ENCODE data around the gene TPSB2.
"Not testable (repeated sequence)": the region's sequence is repeated elsewhere in the genome, so short reads cannot be mapped to it uniquely, and the experiment has no call there.

Gene TPSB2

GRCh38 chr16:1230084-1230470 is at the start of gene TPSB2:
Gene TPSB2, minus strand, starts transcription at chr16:1230184. Its CDS starts 233 bp downstream, at chr16:1229951.
- not testable (repeated sequence) for DNase-seq (ENCODE audit: extremely low read depth in 1 of 2, low read depth in 1 of 2)

DNA sequence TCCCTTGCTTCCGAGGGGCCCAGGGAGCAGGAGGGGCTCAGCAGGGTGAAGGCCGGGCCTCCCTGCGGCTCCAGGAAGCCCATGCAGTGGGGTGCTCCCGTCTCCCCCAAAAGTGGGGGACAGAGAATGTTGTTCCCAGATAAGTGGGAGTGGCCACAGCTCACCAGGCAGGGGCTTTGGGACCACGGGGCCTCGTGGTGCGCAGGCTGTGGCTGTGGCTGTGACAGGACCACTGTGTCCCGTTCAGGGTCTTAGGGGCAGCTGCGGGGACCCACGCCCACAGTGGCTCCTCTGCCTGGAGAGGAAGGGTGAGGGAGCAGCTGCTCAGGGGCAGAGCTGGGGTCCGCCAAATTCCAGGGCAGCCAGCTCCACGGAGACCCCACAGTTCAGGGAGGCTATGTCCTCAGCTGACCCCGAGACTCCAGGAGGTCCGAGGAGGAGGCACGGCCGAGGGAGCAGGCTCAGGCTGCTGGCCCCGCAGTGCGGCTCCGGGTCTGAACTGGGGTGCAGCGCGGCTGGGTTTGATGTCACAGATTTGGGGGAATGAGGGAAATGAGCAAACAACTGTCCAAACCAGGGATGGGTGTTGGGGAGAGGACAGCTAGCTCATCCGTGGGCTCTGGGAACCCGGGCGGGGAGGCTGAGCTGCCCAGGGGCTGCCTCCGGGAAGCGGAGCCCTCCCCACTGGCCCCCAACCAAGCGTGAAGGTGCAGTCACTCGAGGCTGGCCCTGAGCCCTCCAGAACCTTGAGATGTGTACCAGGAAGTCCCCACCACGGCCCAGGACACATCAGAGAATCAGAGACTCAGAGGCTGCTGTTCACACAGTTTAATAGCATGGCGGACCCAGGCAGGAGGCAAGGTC is 49.3 kb upstream of the TPSB2 start:
- DNase-seq (ENCODE audit: extremely low read depth in 1 of 2, low read depth in 1 of 2): no peak

DNA sequence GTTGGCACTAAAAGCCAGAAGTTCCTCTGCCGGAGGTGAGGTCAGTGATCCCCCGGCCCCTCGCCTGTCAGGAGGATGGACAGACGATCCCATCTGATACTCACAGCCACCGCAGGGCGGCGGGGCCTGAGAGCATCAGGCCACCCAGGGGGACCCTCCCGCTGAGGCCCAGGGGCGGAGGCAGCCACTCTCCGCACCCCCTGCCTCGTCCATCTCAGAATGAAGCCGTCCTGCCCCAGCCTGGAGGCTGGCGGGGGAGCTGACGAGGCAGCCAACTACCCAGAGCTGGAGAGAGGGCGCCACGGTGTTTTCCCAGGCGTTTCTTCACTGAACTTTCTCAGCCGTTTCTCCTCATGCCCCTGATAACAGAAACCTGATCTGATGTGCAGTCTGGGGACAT is 48.5 kb upstream of the TPSB2 start:
- no peak for DNase-seq (ENCODE audit: extremely low read depth in 1 of 2, low read depth in 1 of 2)

GRCh38 chr16:1277617-1278282 is 47.8 kb upstream of the TPSB2 start:
- DNase-seq (ENCODE audit: extremely low read depth in 1 of 2, low read depth in 1 of 2): no peak

GRCh38 chr16:1277151-1277598 is 47.2 kb upstream of the TPSB2 start:
- no peak for DNase-seq (ENCODE audit: extremely low read depth in 1 of 2, low read depth in 1 of 2)

DNA sequence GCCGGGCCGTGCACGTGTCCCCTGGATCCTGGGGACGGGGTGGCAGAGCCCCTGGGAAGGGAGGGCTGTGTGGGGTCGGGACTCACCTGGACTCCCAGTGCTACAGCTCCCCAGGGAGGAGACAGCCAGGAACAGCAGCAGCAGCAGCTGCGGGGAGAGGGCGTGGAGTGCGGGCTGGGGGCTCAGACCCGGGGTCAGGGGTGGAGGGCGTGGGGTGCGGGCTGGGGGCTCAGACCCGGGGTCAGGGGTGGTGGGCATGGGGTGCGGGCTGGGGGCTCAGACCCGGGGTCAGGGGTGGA is 46.5 kb upstream of the TPSB2 start:
- no peak for DNase-seq (ENCODE audit: extremely low read depth in 1 of 2, low read depth in 1 of 2)

- no peak for DNase-seq (ENCODE audit: extremely low read depth in 1 of 2, low read depth in 1 of 2)
Observed at GRCh38 chr16:1275791-1276579, 46.0 kb upstream of the TPSB2 start.

- no peak for DNase-seq (ENCODE audit: extremely low read depth in 1 of 2, low read depth in 1 of 2)
Observed at GRCh38 chr16:1274767-1275166, 44.8 kb upstream of the TPSB2 start.

DNA sequence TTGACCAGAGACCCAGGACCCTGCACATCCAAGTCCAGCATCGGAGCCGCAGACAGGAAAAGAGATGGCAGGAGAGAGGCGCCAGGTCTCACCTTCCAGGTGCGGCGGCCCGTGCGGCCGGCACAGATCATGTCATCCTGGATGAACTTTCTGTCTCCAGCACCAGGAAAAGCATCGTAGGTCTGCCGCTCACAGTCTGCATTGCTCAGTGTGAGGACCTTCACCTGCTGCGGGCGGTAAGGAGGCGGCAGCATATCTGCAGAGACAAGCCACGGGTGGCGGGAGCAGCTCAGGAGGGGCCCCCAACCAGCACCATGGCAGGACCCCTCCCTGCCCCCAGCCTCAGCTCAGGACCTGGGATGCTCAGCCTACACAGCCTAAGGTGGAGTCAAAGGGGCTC is 43.8 kb upstream of the TPSB2 start:
- no peak for DNase-seq (ENCODE audit: extremely low read depth in 1 of 2, low read depth in 1 of 2)

DNA sequence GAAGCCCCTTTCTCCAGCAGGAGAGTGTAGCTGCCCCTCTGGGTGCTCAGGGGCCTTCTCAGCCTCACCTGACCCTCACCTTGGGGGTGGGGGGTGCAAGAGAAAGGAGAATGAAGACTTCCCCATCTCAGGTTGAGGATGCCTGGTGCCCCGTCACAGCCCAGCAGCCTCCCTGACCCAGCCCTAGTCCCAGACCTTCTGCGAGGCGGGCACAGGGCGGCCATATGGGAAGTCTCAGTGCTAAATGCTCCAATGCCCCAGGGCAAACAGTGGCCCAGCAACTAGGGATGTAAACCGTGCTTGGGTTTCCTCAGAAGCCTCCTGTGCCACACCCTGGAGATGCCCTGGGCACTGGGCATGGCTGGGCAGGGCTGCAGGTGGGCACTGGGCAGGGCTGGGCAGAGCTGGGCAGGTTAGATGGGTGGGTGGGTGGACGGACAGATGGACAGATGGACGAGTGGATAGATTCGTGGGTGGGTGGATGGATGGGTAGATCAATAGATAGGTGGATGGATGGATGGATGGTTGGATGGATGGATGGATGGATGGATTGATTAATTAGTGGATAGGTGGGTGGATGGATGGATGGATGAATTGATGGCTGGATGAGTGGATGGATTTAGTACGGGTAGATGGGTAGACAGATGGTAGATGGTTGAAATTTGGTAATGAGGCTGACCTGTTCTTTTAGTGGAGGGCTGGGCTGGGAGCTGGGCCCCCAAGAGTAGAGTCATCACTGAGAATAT is 42.6 kb upstream of the TPSB2 start:
- no peak for DNase-seq (ENCODE audit: extremely low read depth in 1 of 2, low read depth in 1 of 2)

- not testable (repeated sequence) for DNase-seq (ENCODE audit: extremely low read depth in 1 of 2, low read depth in 1 of 2)
Observed at GRCh38 chr16:1271724-1272413, 41.9 kb upstream of the TPSB2 start.

DNA sequence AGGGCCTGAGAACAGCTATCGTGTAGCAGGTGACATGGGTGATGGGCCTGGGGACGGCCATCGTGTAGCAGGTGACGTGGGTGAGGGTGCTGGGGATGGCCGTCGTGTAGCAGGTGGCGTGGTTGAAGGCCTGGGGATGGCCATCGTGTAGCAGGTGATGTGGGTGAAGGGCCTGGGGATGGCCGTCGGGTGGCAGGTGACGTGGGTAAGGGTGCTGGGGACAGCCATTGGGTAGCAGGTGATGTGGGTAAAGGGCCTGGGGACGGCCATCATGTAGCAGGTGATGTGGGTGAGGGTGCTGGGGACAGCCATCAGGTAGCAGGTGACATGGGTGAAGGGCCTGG is 41.4 kb upstream of the TPSB2 start:
- no peak for DNase-seq (ENCODE audit: extremely low read depth in 1 of 2, low read depth in 1 of 2)

DNA sequence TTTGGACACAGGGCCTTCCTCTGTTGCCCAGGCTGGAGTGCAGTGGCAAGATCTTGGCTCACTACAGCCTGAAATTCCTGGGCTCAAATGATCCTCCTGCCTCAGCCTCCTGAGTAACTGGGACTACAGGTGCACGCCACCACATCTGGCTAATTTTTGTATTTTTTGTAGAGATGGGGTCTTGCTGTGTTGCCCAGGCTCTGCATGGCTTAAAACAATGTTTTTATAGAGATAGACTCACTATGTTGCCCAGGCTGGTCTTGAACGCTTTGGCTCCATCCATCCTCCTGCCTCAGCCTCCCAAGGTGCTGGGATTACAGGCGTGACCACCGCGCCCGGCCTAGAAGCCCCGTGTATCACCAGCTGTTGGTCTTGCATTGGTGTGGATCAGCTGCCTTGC is 39.4 kb upstream of the TPSB2 start:
- not testable (repeated sequence) for DNase-seq (ENCODE audit: extremely low read depth in 1 of 2, low read depth in 1 of 2)

- no peak for DNase-seq (ENCODE audit: extremely low read depth in 1 of 2, low read depth in 1 of 2)
Observed at GRCh38 chr16:1265826-1266225, 35.8 kb upstream of the TPSB2 start.

DNA sequence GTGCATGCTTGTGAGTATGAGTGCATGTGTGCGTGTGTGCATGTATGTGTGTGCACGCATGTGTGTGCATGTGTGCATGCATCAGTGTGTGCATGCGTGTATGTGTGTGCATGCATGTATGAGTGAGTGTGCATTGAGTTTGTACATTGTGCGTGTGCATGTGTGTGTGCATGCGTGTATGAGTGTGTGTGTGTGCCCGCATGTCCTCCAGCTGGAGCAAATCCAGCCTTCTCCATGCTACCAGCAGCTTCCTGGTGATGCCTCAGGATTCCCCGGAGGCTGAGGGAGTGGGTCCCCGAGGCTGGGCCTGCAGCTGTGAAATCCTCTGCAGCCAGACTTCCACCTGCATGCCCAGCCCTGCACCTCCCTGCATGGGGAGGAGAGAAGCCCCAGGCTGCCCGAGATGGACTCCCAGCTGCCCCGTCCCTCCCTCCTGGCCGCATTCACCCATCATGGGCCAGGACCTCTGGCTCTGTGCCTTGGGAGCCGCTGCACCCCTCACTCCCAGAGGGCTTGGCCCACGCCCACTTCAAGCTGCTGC is 35.2 kb upstream of the TPSB2 start:
- DNase-seq (ENCODE audit: extremely low read depth in 1 of 2, low read depth in 1 of 2): no peak

GRCh38 chr16:1264345-1265089 is 34.5 kb upstream of the TPSB2 start:
- DNase-seq (ENCODE audit: extremely low read depth in 1 of 2, low read depth in 1 of 2): no peak

DNA sequence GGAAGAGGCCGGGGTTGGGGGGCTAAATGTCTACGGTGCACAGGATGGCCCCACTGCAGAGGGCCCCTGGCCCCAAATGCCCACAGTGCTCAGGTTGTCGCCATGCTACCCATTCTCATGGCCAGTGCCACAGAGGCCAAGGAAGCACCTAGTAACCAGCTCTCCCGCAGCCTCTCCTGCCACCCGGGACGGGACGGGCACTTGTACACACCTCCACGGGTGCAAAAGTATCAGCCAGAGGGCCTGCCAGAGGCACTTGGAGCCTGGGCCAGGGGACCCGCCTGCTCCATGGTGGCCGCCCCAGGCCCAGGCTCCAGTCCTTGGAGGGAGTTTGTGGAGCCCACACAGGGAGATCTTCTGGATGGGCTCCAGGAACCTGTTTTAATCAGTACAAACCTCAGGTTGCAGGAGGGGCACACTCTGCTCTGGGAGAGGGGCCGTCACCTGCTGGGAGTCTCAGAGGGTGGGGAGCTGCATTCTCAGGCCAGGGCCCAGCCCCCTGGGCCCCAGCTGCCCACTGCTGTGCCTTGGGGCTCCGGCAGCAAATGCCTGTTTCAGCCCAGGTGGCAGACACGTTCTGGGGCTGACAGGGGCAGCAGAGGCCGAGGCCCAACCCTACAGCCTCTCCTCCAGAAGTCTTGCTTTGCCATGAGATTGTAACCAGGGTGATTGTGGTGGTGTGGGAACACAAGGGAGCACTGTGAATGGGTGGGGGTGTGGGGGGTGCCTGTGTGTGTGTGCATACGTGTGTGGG is 33.8 kb upstream of the TPSB2 start:
- no peak for DNase-seq (ENCODE audit: extremely low read depth in 1 of 2, low read depth in 1 of 2)

DNA sequence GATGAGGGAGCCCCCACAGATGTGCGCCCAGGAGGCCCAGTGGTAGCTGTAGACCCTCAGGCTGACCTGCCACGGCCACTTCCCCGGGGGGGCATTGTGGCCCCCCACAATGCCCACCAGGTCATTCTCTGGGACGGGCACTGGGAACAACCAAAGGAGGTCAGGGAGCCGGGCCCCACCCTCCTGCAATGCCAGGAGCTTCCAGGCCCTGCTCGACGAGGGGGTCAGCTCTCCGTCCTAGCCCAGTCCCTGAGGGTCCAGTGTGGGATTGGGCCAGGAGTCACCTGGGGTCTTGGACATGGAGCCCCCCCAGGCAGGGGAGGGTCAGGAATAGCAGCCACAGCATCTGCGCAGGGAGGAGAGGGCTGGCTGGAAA is 32.9 kb upstream of the TPSB2 start:
- DNase-seq (ENCODE audit: extremely low read depth in 1 of 2, low read depth in 1 of 2): no peak

All from stimulated activated CD8-positive, alpha-beta memory T cell treated with anti-CD3 and anti-CD28 coated beads, Interleukin-7, amount 100 ng/mL, for 48 hours (primary cell).